Uterus (tissue), 2 donors: ENCODE results near the gene ATP5ME.

ENCODE experiments used
- CTCF ChIP-seq, 4 experiments: fragments of 200-600 bp in 2 of 4; fragments of 450-650 bp in 2 of 4; sonication (generic) in 2 of 4; IDR thresholded peaks; one replicate each; pipeline ENCODE4 v1.5.1; 2016 to 2019; ENCODE audit warnings: antibody characterized with exemption in 4 of 4, mild to moderate bottlenecking in 2 of 4, moderate library complexity in 1 of 4
- POLR2A ChIP-seq, 2 donors: fragments of 450-650 bp; IDR thresholded peaks; one replicate each; pipeline ENCODE4 v1.6.1; 2016; ENCODE audit warnings: antibody characterized with exemption in 2 of 2, mild to moderate bottlenecking in 1 of 2, moderate library complexity in 1 of 2

DNA sequence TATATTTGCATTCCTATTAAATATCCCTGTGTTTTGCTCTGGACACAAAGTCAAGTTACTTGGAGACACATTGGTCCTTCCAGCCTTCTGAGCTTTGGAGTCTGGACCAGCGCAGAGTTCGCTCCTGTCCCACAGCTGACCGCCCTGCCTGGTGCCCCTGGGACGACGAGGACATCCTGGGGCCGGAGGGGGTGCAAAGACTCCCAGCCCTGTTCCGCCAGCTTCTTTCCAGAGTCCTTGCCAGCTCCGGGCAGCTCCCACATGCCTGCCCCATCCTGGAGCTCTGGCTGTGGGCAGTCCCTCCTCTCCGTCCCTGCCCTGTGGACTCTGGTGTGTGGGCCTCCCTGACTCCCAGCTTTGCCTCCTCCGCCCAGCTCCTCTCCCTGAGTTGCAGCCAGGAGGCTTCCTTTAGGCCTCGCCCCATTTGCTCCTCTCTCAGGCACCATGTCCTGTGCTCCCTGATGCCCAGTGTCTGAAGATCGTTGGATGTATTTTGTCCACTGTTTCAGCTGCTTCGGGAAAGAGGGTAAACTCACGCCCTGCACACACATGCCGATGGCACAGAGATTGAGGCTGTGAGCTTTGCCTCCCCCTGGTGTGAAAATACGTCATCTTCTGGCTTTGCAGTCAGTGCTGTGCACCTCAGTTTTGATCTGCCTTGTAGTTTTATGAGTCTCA lies 26.6 kb upstream of the ATP5ME start:
- TF ChIP-seq CTCF (IDR thresholded peaks at IDR 0.05): no peak
- no peak for TF ChIP-seq POLR2A (IDR thresholded peaks at IDR 0.05)
